Brain microvascular endothelial cell (primary cell): ENCODE results near the gene SLC39A7.

Source experiments
- DNase-seq: peaks from one replicate; pipeline ENCODE4 v3.0.0-alpha.2; 2020
- H3K27ac ChIP-seq: fragments of 250-450 bp; sonication (Bioruptor Pico); 2 replicates; pipeline ENCODE4 v1.5.1; 2020; ENCODE audit warnings: mild to moderate bottlenecking, moderate library complexity
- H3K27me3 ChIP-seq: fragments of 250-450 bp; sonication (Bioruptor Pico); replicated peaks from 2 replicates; pipeline ENCODE4 v1.5.1; 2020; ENCODE audit warnings: mild to moderate bottlenecking
- H3K36me3 ChIP-seq: fragments of 250-450 bp; sonication (Bioruptor Pico); replicated peaks from 2 replicates; pipeline ENCODE4 v1.5.1; 2020; ENCODE audit warnings: mild to moderate bottlenecking
- H3K4me3 ChIP-seq: 2 replicates; pipeline ENCODE4 v1.5.1; 2011; ENCODE audit warnings: low read depth, mild to moderate bottlenecking, control low read depth, low read length, moderate library complexity
- CTCF ChIP-seq: IDR thresholded peaks from 2 replicates; pipeline ENCODE4 v1.5.1; 2011; ENCODE audit warnings: low read depth, mild to moderate bottlenecking, moderate library complexity, low read length, control low read depth, inconsistent platforms; ENCODE audit errors: missing control alignments
- in situ Hi-C: cut with HindIII; loops from 2 replicates; pipeline ENCODE4 v1.10.0; 2017; ENCODE audit warnings: low sequenced_read_pairs, low pct_ligation_motif_present

SLC39A7 gene

DNA sequence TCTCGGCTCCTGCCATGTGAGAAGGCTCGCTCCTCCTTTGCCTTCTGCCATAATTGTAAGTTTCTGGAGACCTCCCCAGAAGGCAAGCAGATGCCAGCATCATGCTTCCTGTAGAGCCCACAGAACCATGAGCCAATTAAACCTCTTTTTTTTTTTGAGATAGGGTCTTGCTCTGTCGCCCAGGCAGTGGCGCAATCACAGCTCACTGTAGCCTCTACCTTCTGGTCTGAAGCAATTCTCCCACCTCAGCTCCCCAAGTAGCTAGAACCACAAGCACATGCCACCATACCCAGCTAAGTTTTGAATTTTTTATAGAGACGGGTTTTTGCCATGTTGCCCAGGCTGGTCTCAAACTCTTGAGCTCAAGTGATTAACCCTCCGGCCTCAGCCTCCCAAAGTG lies 36.2 kb downstream of the SLC39A7 start:
- no peak overlapping the region for H3K4me3 ChIP-seq
- H3K27me3 ChIP-seq, result peaks cover 3% of the 10 kb centered on the region
- TF ChIP-seq CTCF, result no peak
- H3K36me3 ChIP-seq, result no peaks in the 10 kb centered on the region
- in situ Hi-C loops, result no loop called here
- DNase-seq, result no peak
- no peak overlapping the region for H3K27ac ChIP-seq

GRCh38 chr6:33237741-33238140 lies 37.1 kb downstream of the SLC39A7 start:
- TF ChIP-seq CTCF, result no peak
- Histone ChIP-seq H3K4me3 (no peak overlapping the region), H3K36me3 (no peaks in the 10 kb centered on the region), H3K27me3 (peaks cover 5% of the 10 kb centered on the region), H3K27ac (no peak overlapping the region)
- DNase-seq, result no peak
- in situ Hi-C loops, result no loop called here

DNA sequence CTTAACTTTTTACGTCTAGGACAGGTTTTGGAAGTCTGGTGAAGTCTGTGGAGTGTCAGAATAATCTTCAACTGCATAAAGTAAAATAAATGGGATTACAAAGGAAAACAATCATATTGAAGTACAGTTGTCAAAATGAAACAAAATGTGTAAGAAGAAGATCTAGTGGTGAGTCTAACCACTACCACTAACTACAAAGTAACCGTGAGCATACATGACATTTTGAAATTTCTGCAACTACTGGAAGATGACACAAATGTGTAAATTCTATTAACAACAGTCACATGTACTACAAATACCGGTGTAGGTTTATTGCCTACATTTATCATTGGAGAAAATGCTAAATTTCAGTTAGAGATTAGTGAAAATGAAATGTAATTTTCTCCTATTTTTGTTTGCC lies 41.3 kb downstream of the SLC39A7 start:
- in situ Hi-C loops, result no loop called here
- Histone ChIP-seq H3K36me3 (no peaks in the 10 kb centered on the region), H3K4me3 (no peak overlapping the region), H3K27ac (no peak overlapping the region), H3K27me3 (peaks cover 2% of the 10 kb centered on the region)
- no peak for DNase-seq
- TF ChIP-seq CTCF, result no peak

DNA sequence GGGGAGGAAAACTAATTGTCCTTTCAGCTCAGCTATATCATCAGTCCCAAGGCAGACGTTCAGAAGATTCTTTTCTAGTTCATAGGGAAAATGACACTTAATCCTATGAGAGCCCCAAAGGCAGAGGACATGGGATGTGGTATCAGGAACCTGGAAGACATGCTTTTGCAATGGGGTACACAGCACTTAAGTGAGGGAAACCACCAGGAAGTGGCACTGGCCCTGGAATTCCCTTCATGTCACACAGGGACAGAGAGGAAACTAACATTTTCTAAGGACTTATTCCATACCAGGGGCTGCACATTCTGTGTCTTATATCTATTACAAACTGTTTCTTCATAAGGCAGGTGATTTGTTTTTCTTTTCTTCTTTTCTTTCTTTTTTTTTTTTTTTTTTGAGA lies 42.8 kb downstream of the SLC39A7 start:
- no peak for DNase-seq
- no peak overlapping the region for H3K27ac ChIP-seq
- H3K27me3 ChIP-seq, result peaks cover 2% of the 10 kb centered on the region
- TF ChIP-seq CTCF, result no peak
- no peak overlapping the region for H3K4me3 ChIP-seq
- in situ Hi-C loops, result no loop called here
- no peaks in the 10 kb centered on the region for H3K36me3 ChIP-seq

DNA sequence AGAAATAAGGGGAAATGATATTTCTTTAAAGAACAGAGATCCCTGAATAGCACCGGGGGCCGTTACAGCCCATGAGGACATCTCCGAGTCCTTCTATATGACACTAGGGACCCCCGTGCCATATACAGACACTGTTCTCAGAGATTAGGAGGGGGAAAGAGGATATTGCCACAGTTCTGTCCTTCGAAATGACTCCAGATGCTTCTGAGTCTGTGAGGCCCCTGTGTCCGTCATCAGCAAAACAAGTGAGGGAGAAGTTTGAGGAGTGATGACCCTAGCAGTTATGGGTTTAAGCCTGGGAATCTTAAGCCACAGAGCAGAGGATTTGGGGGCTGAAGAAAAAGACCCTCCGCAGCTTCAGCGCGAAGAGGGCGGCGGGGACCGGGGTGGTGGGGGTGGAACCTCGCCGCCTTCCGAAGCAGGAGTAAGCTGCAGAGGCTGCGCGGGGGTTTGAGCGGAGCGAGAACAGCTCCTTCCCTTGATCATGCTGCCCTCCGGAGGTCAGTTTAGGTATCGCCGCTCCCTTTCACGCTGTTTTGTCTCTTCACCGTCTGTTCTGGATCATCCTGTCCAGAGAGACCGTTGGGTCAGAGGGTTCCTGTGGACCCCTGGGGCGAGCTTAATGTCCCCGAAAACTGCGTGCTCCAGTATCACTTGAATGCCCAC lies 47.4 kb downstream of the SLC39A7 start:
- in situ Hi-C loops, result no loop called here
- no peaks in the 10 kb centered on the region for H3K36me3 ChIP-seq
- peak overlapping the region; percentile 68 for H3K4me3 ChIP-seq
- H3K27ac ChIP-seq, result peak overlapping the region; percentile 87
- TF ChIP-seq CTCF, result peak; percentile 92
- DNase-seq, result peak; percentile 81
- no peaks in the 10 kb centered on the region for H3K27me3 ChIP-seq

DNA sequence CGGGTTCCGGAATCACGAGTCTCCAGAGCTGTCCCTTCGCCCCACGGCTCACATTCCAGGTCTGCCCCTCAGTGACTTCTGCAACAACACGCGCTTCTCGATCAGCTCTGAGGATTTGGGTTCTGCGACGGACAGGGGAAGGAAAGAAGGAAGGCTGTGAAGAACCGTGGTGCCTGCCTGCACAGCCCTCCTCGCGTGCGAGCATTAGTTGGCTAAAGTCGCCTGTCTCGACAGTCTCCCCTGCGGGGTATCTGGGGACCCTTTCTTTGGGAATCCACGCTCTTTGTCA lies 47.9 kb downstream of the SLC39A7 start:
- Histone ChIP-seq H3K36me3 (no peaks in the 10 kb centered on the region), H3K27me3 (no peaks in the 10 kb centered on the region), H3K27ac (peak overlapping the region; percentile 87), H3K4me3 (peak overlapping the region; percentile 68)
- TF ChIP-seq CTCF, result no peak
- DNase-seq, result no peak
- in situ Hi-C loops, result no loop called here
